NCI-H2171 (cell line): ENCODE data around the gene TRAFD1.
"Not testable (repeated sequence)": the region's sequence is repeated elsewhere in the genome, so short reads cannot be mapped to it uniquely, and the experiment has no call there.

Experiments used
- DNase-seq: peaks from one replicate; lab custom pipeline; 2025; lab: John Stamatoyannopoulos, UW

Gene TRAFD1, protein sequence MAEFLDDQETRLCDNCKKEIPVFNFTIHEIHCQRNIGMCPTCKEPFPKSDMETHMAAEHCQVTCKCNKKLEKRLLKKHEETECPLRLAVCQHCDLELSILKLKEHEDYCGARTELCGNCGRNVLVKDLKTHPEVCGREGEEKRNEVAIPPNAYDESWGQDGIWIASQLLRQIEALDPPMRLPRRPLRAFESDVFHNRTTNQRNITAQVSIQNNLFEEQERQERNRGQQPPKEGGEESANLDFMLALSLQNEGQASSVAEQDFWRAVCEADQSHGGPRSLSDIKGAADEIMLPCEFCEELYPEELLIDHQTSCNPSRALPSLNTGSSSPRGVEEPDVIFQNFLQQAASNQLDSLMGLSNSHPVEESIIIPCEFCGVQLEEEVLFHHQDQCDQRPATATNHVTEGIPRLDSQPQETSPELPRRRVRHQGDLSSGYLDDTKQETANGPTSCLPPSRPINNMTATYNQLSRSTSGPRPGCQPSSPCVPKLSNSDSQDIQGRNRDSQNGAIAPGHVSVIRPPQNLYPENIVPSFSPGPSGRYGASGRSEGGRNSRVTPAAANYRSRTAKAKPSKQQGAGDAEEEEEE

DNA sequence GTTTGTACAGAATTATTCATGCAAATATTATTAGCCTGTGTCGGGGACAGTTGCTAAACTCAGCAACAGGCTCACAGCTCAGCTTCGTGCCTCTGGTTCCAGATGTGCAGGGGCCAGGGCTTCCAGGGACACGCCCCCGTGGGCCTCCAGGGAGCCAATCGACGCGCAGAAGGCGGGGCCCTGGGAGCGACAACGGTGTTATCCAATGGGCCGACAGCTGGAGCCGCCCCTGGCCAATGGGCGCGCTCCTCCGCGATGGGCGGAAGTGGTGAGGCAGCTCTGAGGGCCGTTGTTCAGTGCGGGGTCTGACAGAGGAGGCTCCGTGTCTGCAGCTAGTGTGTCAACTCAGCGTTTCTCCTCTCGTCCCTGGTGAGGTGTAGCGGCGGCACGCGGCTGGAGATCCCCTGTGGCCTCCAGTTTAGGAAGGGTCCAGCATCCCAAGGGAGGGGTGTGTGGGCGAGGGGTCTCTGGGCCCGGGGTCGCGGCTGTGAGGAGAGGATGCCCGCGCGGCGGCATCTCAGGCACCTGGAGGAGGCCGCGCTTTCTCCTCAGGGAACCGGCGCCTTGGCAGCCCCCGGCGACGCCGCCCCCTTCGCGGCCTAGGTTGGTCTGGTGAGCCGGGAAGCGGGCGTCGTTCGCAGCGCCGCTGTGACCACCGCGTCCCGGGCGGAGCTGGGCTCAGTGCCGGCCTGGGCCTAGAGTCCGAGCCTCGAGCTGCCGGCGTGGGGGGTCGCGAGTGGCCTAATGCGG lies at the start of gene TRAFD1:
Gene TRAFD1, plus strand, starts transcription at position 311 of the 750 bp plus-strand sequence. CDS start 4,963 bp downstream, outside the sequence.
- DNase-seq, result peak; percentile 97

DNA sequence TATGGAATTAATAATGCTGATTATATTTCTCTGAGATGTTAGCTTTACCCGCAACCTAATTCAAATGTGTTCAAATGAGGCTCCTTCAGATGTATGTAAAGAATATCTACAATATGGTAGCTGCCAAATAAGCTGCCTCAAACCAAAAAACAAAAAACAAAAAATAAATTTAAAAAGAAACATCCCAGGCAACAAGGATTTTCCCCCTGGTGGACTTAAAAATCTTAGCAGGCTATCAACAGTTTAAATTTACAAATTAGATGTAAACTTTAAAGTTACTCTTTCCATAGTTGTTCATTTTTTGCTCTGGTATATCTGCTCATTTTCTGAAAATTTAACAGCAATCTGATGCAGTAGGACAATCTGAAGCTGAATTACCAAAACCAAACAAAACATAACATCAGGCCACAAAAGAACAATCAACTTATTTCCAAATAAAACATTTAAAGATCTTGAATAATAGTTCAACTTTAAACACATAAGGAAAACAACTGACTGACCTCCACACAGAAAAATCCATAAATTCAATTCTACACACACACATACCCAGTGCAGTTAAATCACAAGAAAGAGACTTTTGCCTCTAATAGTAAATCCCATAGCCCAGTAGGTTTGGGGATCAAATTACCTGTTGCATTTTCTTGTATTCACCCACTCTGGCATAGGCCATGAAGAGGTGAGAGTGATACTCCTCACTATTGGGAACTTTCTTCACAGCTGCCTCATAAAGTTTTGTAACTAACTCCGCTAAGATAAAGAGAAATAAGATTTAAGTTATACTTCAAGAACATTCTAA lies 38.1 kb upstream of the TRAFD1 start:
- no peak for DNase-seq

DNA sequence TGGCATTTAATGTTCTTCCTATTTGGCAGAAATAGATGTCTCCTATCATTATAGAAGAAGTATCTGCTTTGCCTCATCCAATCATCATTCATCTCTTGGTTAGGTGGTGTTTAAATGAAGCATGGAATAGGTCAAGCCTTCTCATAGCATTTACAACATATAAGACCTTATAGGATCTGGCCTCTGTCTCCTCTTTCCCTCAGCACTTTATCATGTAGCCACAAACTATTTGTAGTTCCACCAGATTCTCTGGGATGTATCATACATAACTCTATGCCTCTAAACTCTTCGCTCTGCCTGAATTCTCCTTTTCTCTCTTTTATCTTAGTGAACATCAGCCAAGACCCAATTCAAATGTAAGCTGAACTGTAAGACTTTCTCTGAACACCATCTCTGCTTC lies 37.5 kb upstream of the TRAFD1 start:
- DNase-seq, result no peak

DNA sequence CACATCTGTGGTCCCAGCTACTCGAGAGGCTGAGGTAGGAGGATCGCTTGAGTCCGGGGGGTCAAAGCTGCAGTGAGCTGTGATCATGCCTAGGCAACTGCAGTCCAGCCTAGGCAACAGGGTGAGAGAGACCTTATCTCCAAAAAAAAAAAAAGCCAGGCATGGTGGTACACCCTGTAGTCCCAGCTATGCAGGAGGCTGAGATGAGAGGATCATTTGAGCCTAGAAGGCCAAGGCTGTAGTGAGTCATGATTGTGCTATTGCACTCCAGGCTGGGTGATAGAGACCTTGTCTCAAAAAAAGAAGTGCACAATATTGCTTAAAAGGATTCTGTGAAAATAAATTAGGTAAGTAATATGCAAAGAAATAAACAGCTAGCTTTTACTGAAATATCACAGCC lies 33.8 kb upstream of the TRAFD1 start:
- DNase-seq, result no peak

DNA sequence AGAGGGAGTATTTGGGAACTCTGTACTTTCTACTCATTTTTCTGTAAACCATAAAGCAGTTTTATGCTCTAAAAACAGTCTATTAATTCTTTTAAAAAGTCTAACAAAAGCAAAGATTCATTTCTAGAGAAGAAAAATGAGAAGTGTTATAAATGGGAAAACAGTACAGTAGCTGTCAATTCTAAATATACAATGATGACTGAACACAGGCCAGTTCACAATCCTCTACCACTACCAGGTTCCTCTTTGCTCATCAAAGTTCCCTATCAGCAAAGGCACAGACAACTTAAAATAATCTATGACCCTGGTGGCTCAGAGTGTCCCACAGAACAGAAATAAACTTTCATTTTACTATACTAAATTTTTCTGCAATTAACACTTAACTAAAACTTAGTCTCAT lies 29.3 kb upstream of the TRAFD1 start:
- DNase-seq, result no peak

DNA sequence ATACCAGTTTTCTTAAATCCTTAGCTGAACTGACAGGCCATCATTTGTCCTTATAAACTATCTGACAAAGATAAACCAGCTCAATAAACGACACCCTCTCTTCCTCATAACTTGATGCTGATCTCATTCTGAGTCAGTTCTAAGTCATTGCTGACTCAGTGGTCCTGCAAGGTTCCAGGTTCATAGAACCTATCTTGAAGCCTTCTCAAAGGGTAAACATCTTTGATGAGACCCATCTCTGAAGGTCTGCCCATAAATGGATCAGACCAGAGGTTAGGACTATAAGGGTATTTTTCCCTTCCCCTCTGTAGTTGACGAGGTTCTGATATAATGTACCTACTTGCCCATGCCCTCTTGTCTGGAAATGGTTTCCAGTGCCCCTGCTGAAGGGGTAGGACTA lies 28.7 kb upstream of the TRAFD1 start:
- no peak for DNase-seq

DNA sequence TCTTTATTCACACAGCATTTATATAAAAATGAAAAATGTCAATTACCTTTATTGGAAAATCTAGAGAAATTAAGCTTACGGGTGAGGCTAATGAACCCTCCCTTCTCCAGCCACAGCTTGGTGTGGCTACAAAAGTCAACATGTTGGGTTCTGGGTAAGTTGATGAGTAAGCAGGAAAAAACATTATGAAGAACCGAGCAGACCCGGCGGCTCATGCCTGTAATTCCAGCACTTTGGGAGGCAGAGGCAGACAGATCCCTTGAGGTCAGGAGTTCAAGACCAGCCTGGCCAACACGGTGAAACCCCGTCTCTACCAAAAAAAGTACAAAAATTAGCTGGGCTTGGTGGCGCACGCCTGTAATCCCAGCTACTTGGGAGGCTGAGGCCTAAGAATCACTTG lies 27.7 kb upstream of the TRAFD1 start:
- no peak for DNase-seq

DNA sequence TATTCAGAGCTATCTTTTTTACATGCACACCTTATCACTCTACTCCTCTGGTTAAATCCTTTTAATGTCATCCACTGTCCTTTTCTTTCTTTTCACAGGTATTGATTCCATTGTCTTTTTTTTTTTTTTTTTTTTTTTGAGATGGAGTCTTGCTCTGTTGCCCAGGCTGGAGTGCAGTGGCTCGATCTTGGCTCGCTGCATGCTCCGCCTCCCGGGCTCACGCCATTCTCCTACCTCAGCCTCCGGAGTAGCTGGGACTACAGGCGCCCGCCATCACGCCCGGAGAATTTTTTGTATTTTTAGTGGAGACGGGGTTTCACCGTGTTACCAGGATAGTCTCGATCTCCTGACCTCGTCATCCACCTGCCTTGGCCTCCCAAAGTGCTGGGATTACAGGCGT lies 24.9 kb upstream of the TRAFD1 start:
- DNase-seq, result not testable (repeated sequence)

DNA sequence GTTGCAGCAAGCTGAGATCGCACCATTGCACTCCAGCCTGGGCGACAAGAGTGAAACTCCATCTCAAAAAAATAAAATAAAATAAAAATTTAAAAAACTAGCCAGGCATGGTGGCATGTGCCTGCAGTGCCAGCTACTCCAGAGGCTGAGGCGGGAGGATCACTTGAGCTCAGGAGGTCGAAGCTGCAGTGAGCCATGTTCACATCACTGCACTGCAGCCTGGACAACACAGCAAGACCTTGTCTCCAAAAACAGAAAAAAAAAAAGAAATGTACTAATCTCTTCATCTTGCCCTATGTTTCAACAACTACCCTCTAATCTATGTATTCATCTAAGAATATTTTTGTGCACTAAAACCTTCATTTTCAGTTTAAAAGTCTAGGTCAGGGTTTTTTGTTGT lies 23.2 kb upstream of the TRAFD1 start:
- no peak for DNase-seq

DNA sequence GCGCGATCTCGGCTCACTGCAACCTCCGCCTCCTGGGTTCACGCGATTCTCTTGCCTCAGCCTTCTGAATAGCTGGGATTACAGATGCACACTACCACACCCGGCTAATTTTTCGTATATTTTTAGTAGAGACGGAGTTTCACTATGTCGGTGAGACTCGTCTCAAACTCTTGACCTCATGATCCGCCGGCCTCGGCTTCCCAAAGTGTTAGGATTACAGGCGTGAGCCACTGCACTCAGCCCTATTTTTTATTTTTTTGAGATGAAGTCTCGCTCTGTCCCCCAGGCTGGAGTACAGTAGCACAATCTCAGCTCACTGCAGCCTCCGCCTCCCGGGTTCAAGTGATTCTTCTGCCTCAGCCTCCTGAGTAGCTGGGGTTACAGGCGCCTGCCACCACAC lies 22.6 kb upstream of the TRAFD1 start:
- DNase-seq, result not testable (repeated sequence)

DNA sequence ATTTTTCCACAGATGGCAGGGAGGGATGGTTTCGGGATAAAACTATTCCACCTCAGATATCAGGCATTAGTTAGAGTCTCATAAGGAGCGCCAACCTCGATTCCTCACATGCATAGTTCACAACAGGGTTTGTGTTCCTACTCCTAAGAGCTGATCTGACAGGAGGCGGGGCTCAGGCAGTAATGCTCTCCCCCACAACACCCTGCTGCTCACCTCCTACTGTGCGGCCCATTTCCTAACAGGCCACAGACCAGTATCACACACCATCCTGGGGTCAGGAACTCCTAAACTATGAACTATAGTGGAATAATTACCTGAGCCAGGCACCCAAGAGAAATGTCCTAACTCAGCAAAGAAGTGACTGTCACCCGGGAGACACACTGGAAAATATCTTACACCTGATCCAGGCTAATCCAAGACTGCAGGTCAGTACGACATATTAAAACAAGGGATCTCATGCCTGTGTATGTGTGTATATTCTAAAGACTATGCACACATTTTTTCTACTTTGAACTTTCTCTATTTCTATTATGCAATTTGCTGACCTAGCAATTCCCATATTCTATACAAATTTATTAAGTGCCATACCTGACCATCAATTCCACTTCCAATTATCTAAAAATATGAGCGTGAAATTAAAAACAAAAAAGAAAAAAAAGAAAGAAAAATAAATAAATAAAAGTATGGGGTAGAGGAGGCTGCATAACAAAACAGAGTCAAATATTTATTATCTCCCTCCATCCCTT lies 21.4 kb upstream of the TRAFD1 start:
- no peak for DNase-seq

DNA sequence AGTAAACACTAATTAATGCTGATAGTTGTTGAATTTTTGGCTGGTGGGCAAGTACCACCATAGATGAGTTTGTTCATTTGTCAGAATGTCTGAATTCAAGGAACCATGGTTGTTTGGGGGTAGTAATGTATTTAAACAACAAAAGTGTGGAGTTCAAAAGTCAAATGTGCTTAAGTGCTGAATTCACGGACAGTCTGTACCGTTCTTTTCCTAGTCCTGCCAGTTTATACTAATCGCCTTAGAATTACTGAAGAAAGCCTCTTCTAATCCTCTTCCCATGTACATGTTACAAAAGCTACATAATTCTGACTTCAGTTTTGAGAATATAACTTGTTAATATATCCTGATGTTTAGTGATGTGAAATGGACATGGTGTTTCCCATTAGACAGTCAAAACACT lies 19.5 kb upstream of the TRAFD1 start:
- no peak for DNase-seq

DNA sequence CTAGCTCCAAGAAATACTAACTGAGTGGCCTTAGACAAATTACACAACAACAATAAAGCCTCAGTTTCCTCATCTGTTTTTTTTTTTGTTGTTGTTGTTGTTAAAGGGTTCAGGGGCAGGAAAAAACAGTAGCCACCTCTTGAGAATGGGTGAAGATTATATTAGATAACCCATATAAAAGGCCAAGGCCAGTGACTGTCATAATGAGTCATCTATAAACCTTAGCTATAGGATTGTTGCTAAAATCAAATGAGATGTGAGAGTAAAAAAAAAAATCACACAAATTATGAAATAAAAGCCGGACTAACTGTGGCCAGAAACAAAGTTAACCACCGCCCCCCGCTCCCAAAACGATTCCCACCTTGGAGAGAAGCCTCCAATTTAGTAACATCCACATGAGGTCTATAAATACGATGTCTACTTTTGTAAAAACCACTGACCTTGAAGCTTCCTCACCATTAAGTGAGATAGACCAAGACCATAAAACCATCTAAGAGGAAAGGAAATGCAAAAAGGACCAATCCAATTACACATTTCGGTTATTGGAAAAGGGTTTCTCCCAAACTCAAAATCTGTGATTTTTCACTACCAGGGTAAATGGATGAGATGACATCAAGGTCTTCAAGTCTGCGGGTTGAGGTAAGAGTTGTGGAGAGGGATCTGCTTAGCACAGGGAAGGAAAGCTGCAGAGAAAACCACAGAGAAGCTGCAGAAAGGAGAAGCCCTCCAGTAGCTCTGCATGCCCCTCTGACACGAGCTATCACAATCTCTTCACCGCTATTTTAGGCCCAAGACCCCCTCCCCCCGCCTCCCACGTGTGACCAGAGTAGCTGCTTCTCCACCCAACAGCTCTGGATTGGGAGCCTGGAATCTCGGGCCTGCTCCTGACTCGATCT lies 17.8 kb upstream of the TRAFD1 start:
- no peak for DNase-seq

DNA sequence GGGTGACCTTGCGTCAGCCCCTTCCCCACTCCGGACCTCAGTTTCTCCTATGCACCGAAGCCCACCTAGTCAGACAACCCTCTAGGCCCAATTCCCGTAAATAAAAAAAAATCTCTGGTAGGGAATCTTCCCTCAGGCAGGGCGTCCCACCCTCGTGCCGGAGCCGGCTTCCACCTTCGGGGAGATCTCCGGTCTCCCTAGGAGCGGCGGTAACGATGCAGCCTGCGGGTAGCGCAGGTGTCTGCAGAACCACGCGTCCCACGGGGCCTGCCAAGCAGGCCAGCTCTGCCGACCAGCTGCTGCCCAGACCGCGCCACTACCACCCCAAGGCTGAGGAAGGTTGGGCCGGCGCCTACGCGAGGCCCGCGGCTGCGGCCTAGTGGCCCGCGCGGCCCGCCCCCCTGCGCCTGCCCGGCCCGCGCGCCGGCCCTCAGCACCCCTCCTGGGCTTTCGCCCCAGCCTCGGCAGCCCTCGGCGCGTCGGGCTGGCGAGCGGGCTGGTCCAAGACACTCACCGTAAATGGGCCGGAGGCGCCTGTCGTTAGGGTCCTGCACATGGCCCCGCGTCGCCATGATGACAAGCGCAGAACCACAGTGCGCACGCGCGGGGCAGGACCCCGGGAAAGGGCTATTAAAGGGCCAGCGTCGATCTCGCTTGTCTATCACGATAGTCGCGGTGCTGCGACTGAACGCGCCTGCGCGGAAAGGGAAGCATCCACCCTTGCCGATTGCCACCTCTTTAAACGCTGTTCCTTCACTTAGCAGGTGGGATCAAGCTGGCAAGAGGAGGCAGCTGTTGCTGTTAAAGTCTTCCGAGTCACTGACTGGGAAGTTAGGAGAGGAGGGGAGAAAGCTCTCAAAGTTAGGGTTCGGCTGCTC lies 16.9 kb upstream of the TRAFD1 start, which contains the start of gene NAA25:
Gene NAA25, minus strand, starts transcription at position 582 of the 878 bp plus-strand sequence. Its CDS starts 10 bp downstream, at position 572.
- peak; percentile 88 for DNase-seq

DNA sequence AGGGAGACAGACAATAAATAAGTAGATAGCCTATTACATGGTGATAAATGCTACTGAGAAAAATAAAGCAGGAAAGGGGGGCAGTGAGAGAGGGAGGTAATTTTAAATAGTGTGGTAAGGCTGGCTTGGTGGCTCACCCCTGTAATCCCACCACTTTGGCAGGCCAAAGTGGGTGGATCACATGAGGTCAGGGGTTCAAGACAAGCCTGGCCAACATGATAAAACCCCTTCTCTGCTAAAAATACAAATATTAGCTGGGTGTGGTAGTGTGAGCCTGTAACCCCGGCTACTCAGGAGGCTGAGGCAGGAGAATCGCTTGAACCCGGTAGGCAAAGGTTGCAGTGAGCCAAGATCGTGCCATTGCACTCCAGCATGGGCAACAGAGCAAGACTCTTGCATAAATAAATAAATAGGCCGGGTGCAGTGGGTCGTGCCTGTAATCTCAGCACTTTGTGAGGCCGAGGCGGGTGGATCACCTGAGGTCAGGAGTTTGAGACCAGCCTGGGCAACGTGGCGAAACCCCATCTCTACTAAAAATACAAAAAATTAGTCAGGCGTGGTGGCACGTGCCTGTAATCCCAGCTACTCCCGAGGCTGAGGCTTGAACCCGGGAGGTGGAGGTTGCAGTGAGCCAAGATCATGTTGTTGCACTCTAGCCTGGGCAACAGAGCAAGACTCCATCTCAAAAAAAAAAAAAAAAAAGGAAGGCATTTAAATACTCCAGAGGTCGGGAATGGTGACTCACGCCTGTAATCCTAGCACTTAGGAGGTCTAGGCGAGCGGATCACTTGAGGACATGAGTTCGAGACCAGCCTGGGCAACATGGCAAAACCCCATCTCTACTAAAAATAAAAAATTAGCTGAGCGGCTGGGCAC lies 14.3 kb upstream of the TRAFD1 start:
- DNase-seq, result not testable (repeated sequence)

DNA sequence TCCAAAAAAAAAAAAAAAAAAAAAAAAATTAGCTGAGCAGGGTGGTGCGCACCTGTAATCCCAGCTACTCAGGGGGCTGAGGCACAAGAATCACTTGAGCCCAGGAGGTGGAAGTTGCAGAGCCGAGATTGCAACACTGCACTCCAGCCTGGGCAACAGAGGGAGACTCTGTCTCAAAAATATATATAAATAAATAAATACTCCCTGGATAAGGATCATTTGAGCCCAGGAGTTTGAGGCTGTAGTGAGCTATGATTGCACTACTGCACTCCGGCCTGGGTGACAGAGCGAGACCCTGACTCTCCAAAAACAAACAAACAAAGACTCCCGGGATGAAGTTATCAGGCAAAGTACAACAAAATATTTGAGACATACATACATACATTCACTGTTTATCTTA lies 13.4 kb upstream of the TRAFD1 start:
- DNase-seq, result no peak

DNA sequence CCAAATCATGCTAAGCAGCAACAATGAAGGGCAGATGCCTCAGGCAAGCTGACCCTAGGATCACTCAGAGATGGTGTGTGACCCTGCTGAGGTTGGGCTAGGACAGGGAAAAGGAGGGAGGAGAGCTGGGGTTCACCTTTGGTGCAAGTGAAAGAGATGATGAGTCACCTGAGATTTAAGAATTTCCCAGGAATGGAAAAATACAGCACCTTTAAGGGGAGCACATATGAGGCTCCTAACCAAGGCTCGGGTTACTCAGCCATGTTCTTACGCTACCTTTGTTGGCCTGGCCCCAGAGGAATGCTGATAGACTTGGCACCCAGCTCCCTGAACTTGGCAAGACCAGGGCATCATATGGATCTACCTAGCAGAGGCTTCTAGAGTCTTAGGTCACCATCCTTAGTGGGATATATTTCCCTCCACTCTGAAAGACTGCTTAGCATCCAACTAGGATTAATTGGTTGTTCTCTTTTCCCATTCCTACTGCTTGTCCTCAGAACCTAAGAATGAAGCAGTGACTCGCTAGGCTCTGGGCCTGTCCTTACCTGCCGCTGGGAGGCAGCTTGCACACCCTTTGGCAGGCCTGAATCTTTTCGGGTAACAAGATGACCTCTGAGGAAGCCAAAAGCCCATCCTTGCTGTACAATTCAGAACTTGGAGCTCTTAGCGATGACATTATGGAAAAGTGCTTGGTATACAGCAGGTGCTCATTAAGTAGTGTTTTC lies 12.8 kb upstream of the TRAFD1 start:
- no peak for DNase-seq
